RWPE1 (cell line): ENCODE measurements around the gene LY6G6D.
A peak's percentile ranks its signal among the peaks of the same experiment; 100 is the strongest.
"Not testable (repeated sequence)": the region's sequence is repeated elsewhere in the genome, so short reads cannot be mapped to it uniquely, and the experiment has no call there.

ENCODE experiments used
- CTCF ChIA-PET: fragments of 350-600 bp; sonication (Branson Sonifier 250); formaldehyde crosslinking; extraction: SDS; loops from one replicate; lab custom pipeline; 2021; lab: Yijun Ruan, JAX
- POLR2A ChIA-PET: fragments of 400-600 bp; formaldehyde crosslinking; extraction: SDS; loops from one replicate; lab custom pipeline; 2020; ENCODE audit warnings: antibody characterized with exemption; ENCODE audit not compliant: low non-redundant PET; lab: Yijun Ruan, JAX
- DNase-seq: peaks from one replicate; pipeline ENCODE4 v3.0.0; 2012; ENCODE audit warnings: low spot score
- H3K27ac ChIP-seq: fragments of 450-650 bp; 2 replicates; pipeline ENCODE4 v1.5.1; 2017
- CTCF ChIP-seq: fragments of 450-650 bp; conservative IDR thresholded peaks from 2 replicates; pipeline ENCODE4 v1.5.1; 2017; ENCODE audit warnings: low read depth, mild to moderate bottlenecking

Gene LY6G6D

GRCh38 chr6:31707701-31708100 is 7.4 kb upstream of the LY6G6D start:
- H3K27ac ChIP-seq, result no peak overlapping the region
- TF ChIP-seq CTCF, result no peak
- ChIA-PET POLR2A (interaction anchor here (0.6 kb wide), 1 partner anchor 127 kb away, joined by 4 read pairs; no protein-coding TSS in a partner anchor), CTCF (no interaction called here)
- no peak for DNase-seq

GRCh38 chr6:31708224-31708623 is 6.9 kb upstream of the LY6G6D start:
- no peak overlapping the region for H3K27ac ChIP-seq
- TF ChIP-seq CTCF, result no peak
- ChIA-PET CTCF (no interaction called here), POLR2A (no interaction called here)
- DNase-seq, result no peak

- CTCF ChIA-PET, result interaction anchor here (0.9 kb wide), 1 partner anchor 19 kb away, joined by 4 read pairs; no protein-coding TSS in a partner anchor
- DNase-seq, POLR2A ChIA-PET: not testable (repeated sequence)
- 0 out of 2 replicates have a peak overlapping the region, but pooled peaks have one; percentile 84 for H3K27ac ChIP-seq
These were observed 6.0 kb upstream of the LY6G6D start for GRCh38 chr6:31709157-31709556.

GRCh38 chr6:31710523-31711219 is 4.5 kb upstream of the LY6G6D start:
- peak overlapping the region; percentile 84 for H3K27ac ChIP-seq
- DNase-seq, result no peak
- POLR2A ChIA-PET, result interaction anchor here (0.5 to 1.1 kb wide), 2 partner anchors 19 to 24 kb away, joined by 3 to 7 read pairs; partner anchors contain the start of gene DDAH2
- CTCF ChIA-PET, result interaction anchor here (0.5 to 1.7 kb wide), 2 partner anchors 19 to 146 kb away, joined by 5 to 6 read pairs; no protein-coding TSS in a partner anchor
- TF ChIP-seq CTCF, result no peak

GRCh38 chr6:31711233-31711632 is 3.9 kb upstream of the LY6G6D start:
- TF ChIP-seq CTCF, result no peak
- CTCF ChIA-PET, result interaction anchor here (1.7 kb wide), 1 partner anchor 19 kb away, joined by 5 read pairs; no protein-coding TSS in a partner anchor

GRCh38 chr6:31712296-31712695 is 2.9 kb upstream of the LY6G6D start:
- no peak for TF ChIP-seq CTCF
- ChIA-PET POLR2A (interaction anchor here (0.6 kb wide), 1 partner anchor 60 kb away, joined by 4 read pairs; no protein-coding TSS in a partner anchor), CTCF (interaction anchor here (0.6 to 1.7 kb wide), 3 partner anchors 10 to 96 kb away, joined by 3 to 5 read pairs (median 3); no protein-coding TSS in a partner anchor)
- H3K27ac ChIP-seq, result peak overlapping the region; percentile 84
- no peak for DNase-seq

More at GRCh38 chr6:31711233-31711632, 3.9 kb upstream of the LY6G6D start:
- H3K27ac ChIP-seq, result peak overlapping the region; percentile 84
- DNase-seq, result peak; percentile 65
- POLR2A ChIA-PET, result interaction anchor here (1.1 kb wide), 1 partner anchor 18 kb away, joined by 7 read pairs; the partner anchor contains the start of gene DDAH2
